GM12801 (cell line): ENCODE results near the gene MDFI.

ENCODE experiments used
- CTCF ChIP-seq: IDR thresholded peaks from one replicate; pipeline ENCODE4 v1.5.1; 2011; ENCODE audit warnings: control low read depth; ENCODE audit not compliant: insufficient read length; ENCODE audit errors: extremely low read depth

The MDFI gene

GRCh38 chr6:41621367-41621766 is 16.9 kb upstream of the MDFI start:
- no peak for TF ChIP-seq CTCF

- no peak for TF ChIP-seq CTCF
Observed at GRCh38 chr6:41621802-41622201, 16.5 kb upstream of the MDFI start.

DNA sequence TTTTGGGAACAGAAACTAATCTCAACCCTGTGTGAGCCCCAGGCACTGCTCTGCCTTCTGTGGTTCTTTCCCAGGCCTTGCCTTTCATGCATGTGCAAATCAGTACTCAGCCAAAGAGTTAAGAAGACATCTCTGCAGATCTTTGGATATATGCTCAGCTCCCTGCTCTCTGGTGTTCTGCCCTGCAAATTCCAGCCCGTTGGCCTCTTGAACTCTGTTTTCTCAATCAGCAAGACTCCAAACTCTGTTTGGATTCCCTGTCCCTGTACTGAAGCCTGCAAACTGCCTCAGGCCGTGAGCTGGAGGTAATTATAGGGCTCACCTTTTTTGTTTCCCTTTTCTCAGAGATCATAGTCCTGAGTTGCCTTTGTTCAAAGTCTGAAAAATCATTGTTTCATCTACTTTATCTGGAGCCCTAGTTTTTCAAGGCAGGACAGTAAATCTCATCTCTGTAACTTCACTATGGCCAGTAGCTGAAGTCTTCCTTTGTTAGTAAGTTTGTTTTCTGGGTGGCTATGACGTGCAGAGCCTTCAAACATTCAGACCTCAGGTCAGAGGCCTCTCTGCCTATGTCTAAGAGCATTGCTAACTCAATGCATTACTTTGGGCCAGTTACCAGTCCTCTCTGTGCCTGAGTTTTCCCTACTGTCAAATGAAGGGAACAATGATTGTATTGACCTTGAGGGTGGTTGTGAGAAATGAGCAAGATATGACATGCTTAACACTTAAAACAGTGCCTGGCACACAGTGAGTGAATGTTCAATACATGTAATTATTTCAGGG is 15.9 kb upstream of the MDFI start:
- no peak for TF ChIP-seq CTCF

DNA sequence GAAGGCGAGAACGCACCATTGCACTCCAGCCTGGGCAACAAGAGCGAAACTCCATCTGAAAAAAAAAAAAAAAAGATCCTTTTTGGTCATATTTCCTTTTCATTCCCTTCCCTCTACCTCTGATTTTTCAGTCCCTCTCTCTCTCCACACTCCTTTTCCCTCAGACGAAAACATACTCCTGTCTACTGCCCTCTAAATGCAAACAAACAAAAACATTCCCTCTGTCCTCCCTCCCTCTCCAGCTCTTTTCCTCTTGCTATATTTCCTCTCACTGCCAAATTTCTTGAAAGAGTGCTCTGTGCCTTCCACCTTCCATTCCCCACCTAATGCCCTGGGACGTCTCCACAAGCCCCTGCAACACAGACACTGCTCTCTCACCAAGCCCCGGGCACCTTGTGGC is 14.9 kb upstream of the MDFI start:
- TF ChIP-seq CTCF: no peak

- TF ChIP-seq CTCF: no peak
Observed at GRCh38 chr6:41624621-41625380, 13.5 kb upstream of the MDFI start.

- no peak for TF ChIP-seq CTCF
Observed at GRCh38 chr6:41625442-41625841, 12.8 kb upstream of the MDFI start.

GRCh38 chr6:41626022-41626421 is 12.2 kb upstream of the MDFI start:
- TF ChIP-seq CTCF: no peak
